ENCODE results near the gene THAP9.

THAP9 gene

DNA sequence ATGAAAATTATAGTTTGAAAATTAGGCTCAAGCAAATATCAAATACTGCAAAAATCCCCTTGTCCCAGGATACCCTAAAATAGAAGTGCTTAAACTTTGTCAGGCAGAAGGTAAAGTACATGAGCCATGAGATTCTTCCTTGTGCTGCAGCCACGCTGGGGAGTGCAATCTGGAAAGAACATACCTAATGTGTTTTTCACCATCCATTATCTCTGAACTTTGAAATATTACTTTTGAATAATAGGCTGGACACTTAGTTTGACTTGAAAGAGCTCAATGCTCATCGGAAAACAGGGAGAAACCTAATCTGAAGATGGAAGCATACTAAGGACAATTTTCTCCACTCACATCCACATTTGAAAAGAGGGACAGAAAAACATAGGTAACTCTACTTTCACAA lies 18.9 kb downstream of the THAP9 start:
- Histone ChIP-seq H3K4me1 (ENCODE audit: control insufficient read depth, insufficient read depth, low read length) (no peaks in the 10 kb centered on the region), H3K27me3 (ENCODE audit: control insufficient read depth, insufficient read depth, low read length) (no peaks in the 10 kb centered on the region), H3K4me3 (ENCODE audit: low read length) (no peak overlapping the region), H3K9me3 (replicated peaks; ENCODE audit: low read length) (no peaks in the 10 kb centered on the region), H3K4me2 (ENCODE audit: low read length) (no peak overlapping the region), H3K36me3 (ENCODE audit: insufficient read depth, low read length) (no peaks in the 10 kb centered on the region), H3K9ac (ENCODE audit: low read depth, low read length) (no peak overlapping the region)

DNA sequence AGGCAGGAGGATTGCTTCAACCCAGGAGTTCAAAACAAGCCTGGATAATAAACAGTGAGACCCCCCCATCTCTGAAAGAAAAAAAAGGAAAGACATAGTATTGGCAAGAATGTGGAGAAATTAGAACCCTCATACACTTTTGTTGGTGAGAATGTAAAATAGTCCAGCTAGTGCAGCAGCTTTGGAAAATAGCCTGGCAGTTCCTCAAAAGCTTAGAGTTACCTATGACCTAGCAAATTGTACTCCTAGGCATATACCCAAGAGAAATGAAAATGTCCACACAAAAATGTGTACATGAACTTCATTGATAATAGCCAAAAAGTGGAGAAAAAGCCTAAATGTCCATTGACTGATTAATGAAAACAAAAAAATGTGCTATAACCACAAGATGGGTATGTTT lies 21.3 kb downstream of the THAP9 start:
- H3K4me2 ChIP-seq (ENCODE audit: low read length), result no peak overlapping the region
- H3K4me1 ChIP-seq (ENCODE audit: control insufficient read depth, insufficient read depth, low read length), result no peaks in the 10 kb centered on the region
- peaks cover 4% of the 10 kb centered on the region for H3K36me3 ChIP-seq (ENCODE audit: insufficient read depth, low read length)
- H3K27me3 ChIP-seq (ENCODE audit: control insufficient read depth, insufficient read depth, low read length), result no peaks in the 10 kb centered on the region
- no peak overlapping the region for H3K4me3 ChIP-seq (ENCODE audit: low read length)
- no peaks in the 10 kb centered on the region for H3K9me3 ChIP-seq (replicated peaks; ENCODE audit: low read length)
- no peak overlapping the region for H3K9ac ChIP-seq (ENCODE audit: low read depth, low read length)

DNA sequence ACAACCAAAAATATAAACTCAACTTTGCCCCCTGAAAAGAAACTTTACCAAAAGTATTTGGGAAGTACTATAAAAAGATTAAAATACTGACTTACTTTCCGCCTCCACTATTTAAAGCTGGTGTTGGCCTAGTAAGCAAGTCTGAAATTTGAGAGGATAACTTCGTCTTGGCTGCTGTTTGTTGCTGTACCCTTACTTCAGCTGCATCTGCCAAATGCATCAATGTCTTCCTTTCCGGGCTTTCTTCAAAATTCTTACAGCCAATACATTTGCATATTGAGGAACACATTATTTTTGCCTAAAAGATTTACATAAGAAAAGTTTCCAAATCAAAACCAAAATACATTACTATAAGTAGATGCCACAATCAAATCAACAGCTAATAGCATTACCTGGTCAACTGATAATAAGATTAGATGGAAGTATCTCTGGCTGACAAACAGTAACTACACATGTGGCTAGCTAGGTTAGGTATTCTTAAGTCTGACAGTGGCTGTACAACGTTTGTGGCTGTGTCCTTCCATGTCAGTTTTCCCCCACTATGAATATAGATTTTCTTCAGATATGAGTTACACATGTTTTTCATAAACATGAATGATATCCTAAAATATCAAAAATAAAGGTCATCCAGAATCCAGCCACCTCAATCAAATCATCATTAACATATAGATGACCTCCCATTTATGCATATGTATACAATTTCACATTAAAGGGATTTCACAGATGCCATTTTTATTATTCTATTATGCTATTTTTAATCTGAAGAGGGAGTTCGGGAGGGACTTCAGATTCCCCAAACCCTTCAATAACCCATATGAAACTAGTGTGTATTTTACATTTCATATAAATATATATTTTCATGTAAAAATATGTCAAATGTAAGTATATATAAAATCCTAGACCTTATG lies 30.6 kb downstream of the THAP9 start:
- no peaks in the 10 kb centered on the region for H3K9me3 ChIP-seq (replicated peaks; ENCODE audit: low read length)
- H3K27me3 ChIP-seq (ENCODE audit: control insufficient read depth, insufficient read depth, low read length), result no peaks in the 10 kb centered on the region
- no peaks in the 10 kb centered on the region for H3K4me1 ChIP-seq (ENCODE audit: control insufficient read depth, insufficient read depth, low read length)
- no peak overlapping the region for H3K4me2 ChIP-seq (ENCODE audit: low read length)
- no peak overlapping the region for H3K9ac ChIP-seq (ENCODE audit: low read depth, low read length)
- H3K4me3 ChIP-seq (ENCODE audit: low read length), result no peak overlapping the region
- peaks cover 26% of the 10 kb centered on the region for H3K36me3 ChIP-seq (ENCODE audit: insufficient read depth, low read length)

DNA sequence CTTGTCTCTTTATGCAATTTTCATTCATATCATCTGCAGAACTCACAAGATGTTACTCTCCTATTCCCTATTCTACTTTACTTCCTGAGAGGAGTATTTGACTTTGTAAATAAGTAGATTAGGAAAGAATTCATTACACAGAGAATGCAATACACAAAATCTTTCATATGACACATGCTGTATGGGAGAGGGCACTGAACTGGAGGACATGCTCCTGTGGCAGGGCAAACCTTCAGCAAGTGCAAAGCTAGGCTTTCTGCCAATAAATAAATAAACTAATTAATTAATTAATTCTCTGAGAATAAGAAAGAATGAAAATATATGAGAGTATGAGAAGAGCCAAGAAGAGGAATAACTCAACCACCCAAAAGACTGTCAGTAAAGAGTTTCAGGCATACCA lies 33.9 kb downstream of the THAP9 start:
- Histone ChIP-seq H3K36me3 (ENCODE audit: insufficient read depth, low read length) (peaks cover 38% of the 10 kb centered on the region), H3K4me3 (ENCODE audit: low read length) (no peak overlapping the region), H3K27me3 (ENCODE audit: control insufficient read depth, insufficient read depth, low read length) (no peaks in the 10 kb centered on the region), H3K9ac (ENCODE audit: low read depth, low read length) (no peak overlapping the region), H3K4me2 (ENCODE audit: low read length) (no peak overlapping the region), H3K4me1 (ENCODE audit: control insufficient read depth, insufficient read depth, low read length) (no peaks in the 10 kb centered on the region), H3K9me3 (replicated peaks; ENCODE audit: low read length) (no peaks in the 10 kb centered on the region)

DNA sequence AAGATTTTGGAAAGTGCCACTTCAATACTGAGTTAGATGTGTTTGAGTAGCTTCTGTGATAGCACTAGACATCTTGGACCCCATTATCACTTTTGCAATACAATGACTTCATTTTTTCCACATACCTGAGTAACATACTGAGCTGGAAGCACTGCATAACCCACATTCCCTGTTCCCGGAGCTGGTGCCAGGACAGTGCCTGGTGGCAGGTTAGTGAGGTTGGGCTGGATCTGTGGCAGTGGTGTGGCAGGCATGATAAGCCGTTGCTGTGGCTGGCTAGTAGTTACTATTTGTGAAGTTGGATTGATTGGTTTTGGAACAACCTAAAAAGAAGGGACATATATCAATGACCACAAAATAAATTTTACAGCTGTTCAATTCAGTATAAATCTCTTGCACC lies 38.9 kb downstream of the THAP9 start:
- Histone ChIP-seq H3K27me3 (ENCODE audit: control insufficient read depth, insufficient read depth, low read length) (no peaks in the 10 kb centered on the region), H3K4me2 (ENCODE audit: low read length) (no peak overlapping the region), H3K9ac (ENCODE audit: low read depth, low read length) (no peak overlapping the region), H3K36me3 (ENCODE audit: insufficient read depth, low read length) (peaks cover 31% of the 10 kb centered on the region), H3K4me3 (ENCODE audit: low read length) (no peak overlapping the region), H3K4me1 (ENCODE audit: control insufficient read depth, insufficient read depth, low read length) (no peaks in the 10 kb centered on the region), H3K9me3 (replicated peaks; ENCODE audit: low read length) (no peaks in the 10 kb centered on the region)

DNA sequence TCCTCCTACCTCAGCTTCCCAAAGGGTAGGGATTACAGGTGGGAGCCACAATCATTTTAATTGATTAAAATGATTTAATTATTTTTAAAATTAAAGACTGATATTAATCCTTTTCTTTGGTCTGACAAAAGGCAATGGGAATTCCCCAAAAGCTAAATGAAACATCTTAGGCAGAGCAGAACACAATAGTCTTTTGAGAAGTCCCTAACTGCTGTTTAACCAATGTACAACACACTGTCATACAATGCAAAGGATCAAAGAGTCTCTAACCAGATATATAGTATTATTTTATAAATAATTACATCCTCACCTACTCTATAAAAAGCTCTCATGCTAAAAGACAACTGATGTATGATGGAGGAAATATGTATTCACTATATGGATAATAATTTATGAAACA lies 47.0 kb downstream of the THAP9 start:
- H3K4me1 ChIP-seq (ENCODE audit: control insufficient read depth, insufficient read depth, low read length), result no peaks in the 10 kb centered on the region
- no peak overlapping the region for H3K9ac ChIP-seq (ENCODE audit: low read depth, low read length)
- no peaks in the 10 kb centered on the region for H3K9me3 ChIP-seq (replicated peaks; ENCODE audit: low read length)
- no peaks in the 10 kb centered on the region for H3K27me3 ChIP-seq (ENCODE audit: control insufficient read depth, insufficient read depth, low read length)
- no peak overlapping the region for H3K4me2 ChIP-seq (ENCODE audit: low read length)
- peaks cover 3% of the 10 kb centered on the region for H3K36me3 ChIP-seq (ENCODE audit: insufficient read depth, low read length)
- no peak overlapping the region for H3K4me3 ChIP-seq (ENCODE audit: low read length)

DNA sequence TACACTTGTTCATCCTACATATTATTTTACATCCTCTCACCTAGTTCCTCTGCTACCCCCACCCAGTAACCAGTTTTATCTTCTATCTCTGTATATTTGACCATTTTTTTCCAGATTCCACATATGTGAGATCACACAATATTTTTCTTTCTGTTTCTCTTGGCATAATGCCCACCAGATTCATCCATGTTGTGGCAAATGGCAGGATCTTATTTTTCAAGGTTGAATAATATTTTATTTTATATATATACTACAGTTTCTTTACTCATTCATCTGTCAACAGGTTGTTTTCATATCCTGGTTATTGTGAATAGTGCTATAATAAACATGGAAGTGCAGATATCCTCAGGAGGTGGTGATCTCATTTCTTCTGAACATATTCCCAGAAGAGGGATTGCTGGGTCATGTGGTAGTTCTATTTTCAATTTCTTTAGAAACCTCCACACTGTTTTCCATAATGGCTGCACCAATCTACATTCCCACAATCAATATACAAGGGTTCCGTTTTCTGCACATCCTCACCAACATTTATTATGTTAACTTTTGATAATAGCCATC lies 48.2 kb downstream of the THAP9 start:
- H3K4me2 ChIP-seq (ENCODE audit: low read length), result no peak overlapping the region
- H3K4me1 ChIP-seq (ENCODE audit: control insufficient read depth, insufficient read depth, low read length), result no peaks in the 10 kb centered on the region
- H3K27me3 ChIP-seq (ENCODE audit: control insufficient read depth, insufficient read depth, low read length), result no peaks in the 10 kb centered on the region
- H3K4me3 ChIP-seq (ENCODE audit: low read length), result no peak overlapping the region
- H3K9ac ChIP-seq (ENCODE audit: low read depth, low read length), result no peak overlapping the region
- peaks cover 3% of the 10 kb centered on the region for H3K36me3 ChIP-seq (ENCODE audit: insufficient read depth, low read length)
- H3K9me3 ChIP-seq (replicated peaks; ENCODE audit: low read length), result no peaks in the 10 kb centered on the region

DNA sequence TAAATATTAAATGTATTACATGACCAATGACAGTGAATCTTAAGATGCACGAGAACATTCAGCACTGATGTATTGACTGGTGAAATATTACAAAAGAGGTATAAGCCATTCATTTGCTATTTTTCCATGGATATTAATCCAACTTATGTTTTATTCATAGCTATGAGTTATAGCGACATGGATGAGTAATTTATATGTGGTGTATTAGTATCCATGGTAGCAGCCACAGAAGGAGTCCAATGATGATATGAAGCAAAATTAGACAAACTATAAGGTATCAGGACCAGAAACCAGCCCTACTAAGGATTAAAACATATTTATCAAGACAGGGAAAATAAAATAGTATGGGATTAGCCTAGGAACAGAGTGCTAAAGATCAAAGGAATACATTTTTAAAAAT lies 50.7 kb downstream of the THAP9 start:
- no peaks in the 10 kb centered on the region for H3K4me1 ChIP-seq (ENCODE audit: control insufficient read depth, insufficient read depth, low read length)
- no peaks in the 10 kb centered on the region for H3K27me3 ChIP-seq (ENCODE audit: control insufficient read depth, insufficient read depth, low read length)
- no peak overlapping the region for H3K9ac ChIP-seq (ENCODE audit: low read depth, low read length)
- no peak overlapping the region for H3K4me3 ChIP-seq (ENCODE audit: low read length)
- no peaks in the 10 kb centered on the region for H3K9me3 ChIP-seq (replicated peaks; ENCODE audit: low read length)
- no peaks in the 10 kb centered on the region for H3K36me3 ChIP-seq (ENCODE audit: insufficient read depth, low read length)
- H3K4me2 ChIP-seq (ENCODE audit: low read length), result no peak overlapping the region

DNA sequence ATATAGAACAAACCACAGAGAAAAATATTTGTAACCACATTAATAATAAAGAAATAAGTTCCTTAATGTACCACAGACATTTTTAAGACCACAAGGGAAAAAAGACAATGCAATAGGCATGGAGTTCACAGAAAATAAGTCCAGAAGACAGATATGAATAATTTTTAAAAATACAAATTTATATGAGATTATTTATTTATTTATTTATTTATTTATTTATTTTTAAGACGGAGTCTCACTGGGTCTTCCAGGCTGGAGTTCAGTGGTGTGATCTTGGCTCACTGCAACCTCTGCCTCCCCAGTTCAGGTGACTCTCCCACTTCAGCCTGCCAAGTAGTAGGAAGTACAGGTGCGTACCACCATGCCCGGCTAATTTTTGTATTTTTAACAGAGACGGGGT lies 53.7 kb downstream of the THAP9 start:
- Histone ChIP-seq H3K4me3 (ENCODE audit: low read length) (no peak overlapping the region), H3K9me3 (replicated peaks; ENCODE audit: low read length) (no peaks in the 10 kb centered on the region), H3K27me3 (ENCODE audit: control insufficient read depth, insufficient read depth, low read length) (no peaks in the 10 kb centered on the region), H3K4me1 (ENCODE audit: control insufficient read depth, insufficient read depth, low read length) (no peaks in the 10 kb centered on the region), H3K4me2 (ENCODE audit: low read length) (no peak overlapping the region), H3K36me3 (ENCODE audit: insufficient read depth, low read length) (no peaks in the 10 kb centered on the region), H3K9ac (ENCODE audit: low read depth, low read length) (no peak overlapping the region)

DNA sequence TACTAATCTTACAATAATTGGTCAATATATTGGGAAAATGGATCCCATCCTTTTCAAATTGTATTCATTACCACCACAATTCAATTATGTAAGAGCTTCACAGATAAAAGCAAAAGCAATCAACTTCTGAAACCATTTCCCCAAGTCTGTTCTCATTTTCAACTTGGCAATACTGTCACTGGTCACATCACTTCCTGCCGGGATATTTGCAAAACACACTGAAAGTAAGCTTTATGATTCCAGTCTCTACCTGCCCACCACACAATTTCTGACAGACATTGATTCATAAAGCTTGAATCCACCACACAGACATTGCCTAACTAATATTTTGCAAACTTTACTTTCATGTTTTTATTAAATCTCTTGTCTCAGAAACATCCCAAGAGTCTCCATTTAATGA lies 56.5 kb downstream of the THAP9 start:
- H3K9me3 ChIP-seq (replicated peaks; ENCODE audit: low read length), result no peaks in the 10 kb centered on the region
- no peaks in the 10 kb centered on the region for H3K27me3 ChIP-seq (ENCODE audit: control insufficient read depth, insufficient read depth, low read length)
- no peaks in the 10 kb centered on the region for H3K4me1 ChIP-seq (ENCODE audit: control insufficient read depth, insufficient read depth, low read length)
- peaks cover 5% of the 10 kb centered on the region for H3K36me3 ChIP-seq (ENCODE audit: insufficient read depth, low read length)
- no peak overlapping the region for H3K9ac ChIP-seq (ENCODE audit: low read depth, low read length)
- no peak overlapping the region for H3K4me3 ChIP-seq (ENCODE audit: low read length)
- H3K4me2 ChIP-seq (ENCODE audit: low read length), result no peak overlapping the region

DNA sequence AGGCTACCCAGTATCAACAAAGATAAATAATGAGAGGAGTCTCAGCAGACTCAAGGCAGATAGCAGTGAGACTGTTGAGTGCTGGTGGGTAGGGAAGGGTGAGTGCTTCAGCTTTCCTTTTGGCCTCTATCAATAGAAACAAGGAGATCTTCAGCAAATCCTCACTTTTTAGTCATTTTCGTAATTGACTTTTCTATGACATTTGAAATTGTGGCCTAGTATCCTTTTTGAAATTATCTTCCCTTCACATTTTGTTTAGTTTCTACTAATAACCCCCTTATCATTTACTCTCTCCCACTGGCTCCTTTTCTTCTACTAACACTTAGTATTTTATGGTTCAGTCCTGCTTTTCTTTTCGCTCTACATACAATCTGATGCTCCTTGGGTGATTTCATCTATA lies 65.2 kb downstream of the THAP9 start:
- no peak overlapping the region for H3K4me3 ChIP-seq (ENCODE audit: low read length)
- H3K4me2 ChIP-seq (ENCODE audit: low read length), result no peak overlapping the region
- H3K27me3 ChIP-seq (ENCODE audit: control insufficient read depth, insufficient read depth, low read length), result no peaks in the 10 kb centered on the region
- no peaks in the 10 kb centered on the region for H3K4me1 ChIP-seq (ENCODE audit: control insufficient read depth, insufficient read depth, low read length)
- no peak overlapping the region for H3K9ac ChIP-seq (ENCODE audit: low read depth, low read length)
- no peaks in the 10 kb centered on the region for H3K9me3 ChIP-seq (replicated peaks; ENCODE audit: low read length)
- H3K36me3 ChIP-seq (ENCODE audit: insufficient read depth, low read length), result peaks cover 44% of the 10 kb centered on the region

DNA sequence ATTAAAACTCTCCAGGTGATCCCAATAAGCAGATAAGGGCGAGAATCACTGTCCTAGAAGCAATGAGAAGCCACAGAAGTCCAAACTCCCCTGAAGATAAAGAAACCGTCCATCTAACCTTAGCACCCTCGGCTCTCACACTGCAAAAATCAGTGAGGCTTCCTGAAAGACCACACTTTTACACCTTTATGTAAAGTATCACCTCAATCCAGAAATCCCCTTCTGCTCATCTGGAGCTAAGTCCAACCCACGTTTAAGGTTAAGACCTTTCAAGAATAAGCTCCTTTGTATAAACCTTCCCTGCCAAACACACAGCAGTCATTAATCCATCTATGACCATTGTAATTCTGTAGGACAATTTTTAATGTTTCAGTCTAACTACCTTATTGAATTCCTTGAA lies 68.4 kb downstream of the THAP9 start:
- no peak overlapping the region for H3K4me3 ChIP-seq (ENCODE audit: low read length)
- no peaks in the 10 kb centered on the region for H3K27me3 ChIP-seq (ENCODE audit: control insufficient read depth, insufficient read depth, low read length)
- H3K9me3 ChIP-seq (replicated peaks; ENCODE audit: low read length), result no peaks in the 10 kb centered on the region
- H3K36me3 ChIP-seq (ENCODE audit: insufficient read depth, low read length), result peaks cover 41% of the 10 kb centered on the region
- no peaks in the 10 kb centered on the region for H3K4me1 ChIP-seq (ENCODE audit: control insufficient read depth, insufficient read depth, low read length)
- H3K4me2 ChIP-seq (ENCODE audit: low read length), result no peak overlapping the region
- no peak overlapping the region for H3K9ac ChIP-seq (ENCODE audit: low read depth, low read length)

All from skeletal muscle satellite cell (primary cell).